Measurements from ENCODE around the gene C2orf78.
"Not testable (repeated sequence)": the region's sequence is repeated elsewhere in the genome, so short reads cannot be mapped to it uniquely, and the experiment has no call there.

The C2orf78 gene

GRCh38 chr2:73783883-73784282 lies at the start of gene C2orf78:
TSS of gene C2orf78 (plus strand) at chr2:73784183. CDS start at chr2:73784310, 127 bp downstream.
- DNase-seq (ENCODE audit: low read depth, low spot score): not testable (repeated sequence)

- no peak for DNase-seq (ENCODE audit: low read depth, low spot score)
Observed at GRCh38 chr2:73736378-73736777, 47.6 kb upstream of the C2orf78 start.

GRCh38 chr2:73736855-73737779 lies 46.9 kb upstream of the C2orf78 start, which contains the start of gene TPRKB:
TSS of gene TPRKB (minus strand) at chr2:73737345. CDS start at chr2:73734569, 2,776 bp downstream.
- peak; percentile 90 for DNase-seq (ENCODE audit: low read depth, low spot score)

GRCh38 chr2:73739101-73739500 lies 44.9 kb upstream of the C2orf78 start:
- DNase-seq (ENCODE audit: low read depth, low spot score): no peak

- no peak for DNase-seq (ENCODE audit: low read depth, low spot score)
Observed at GRCh38 chr2:73740767-73741166, 43.2 kb upstream of the C2orf78 start.

- DNase-seq (ENCODE audit: low read depth, low spot score): no peak
Observed at GRCh38 chr2:73746015-73746876, 37.7 kb upstream of the C2orf78 start.

- no peak for DNase-seq (ENCODE audit: low read depth, low spot score)
Observed at GRCh38 chr2:73746877-73747208, 37.1 kb upstream of the C2orf78 start.

- DNase-seq (ENCODE audit: low read depth, low spot score): no peak
Observed at GRCh38 chr2:73749314-73749713, 34.7 kb upstream of the C2orf78 start.

GRCh38 chr2:73754332-73754731 lies 29.7 kb upstream of the C2orf78 start:
- DNase-seq (ENCODE audit: low read depth, low spot score): not testable (repeated sequence)

GRCh38 chr2:73759285-73759764 lies 24.7 kb upstream of the C2orf78 start:
- DNase-seq (ENCODE audit: low read depth, low spot score): no peak

GRCh38 chr2:73759904-73760303 lies 24.1 kb upstream of the C2orf78 start:
- no peak for DNase-seq (ENCODE audit: low read depth, low spot score)

GRCh38 chr2:73762571-73762970 lies 21.4 kb upstream of the C2orf78 start:
- DNase-seq (ENCODE audit: low read depth, low spot score): no peak

- no peak for DNase-seq (ENCODE audit: low read depth, low spot score)
Observed at GRCh38 chr2:73764945-73765344, 19.0 kb upstream of the C2orf78 start.

GRCh38 chr2:73766349-73766748 lies 17.6 kb upstream of the C2orf78 start:
- DNase-seq (ENCODE audit: low read depth, low spot score): no peak

- no peak for DNase-seq (ENCODE audit: low read depth, low spot score)
Observed at GRCh38 chr2:73766994-73767393, 17.0 kb upstream of the C2orf78 start.

GRCh38 chr2:73770725-73771124 lies 13.3 kb upstream of the C2orf78 start:
- DNase-seq (ENCODE audit: low read depth, low spot score): no peak

GRCh38 chr2:73772819-73773218 lies 11.2 kb upstream of the C2orf78 start:
- no peak for DNase-seq (ENCODE audit: low read depth, low spot score)

- DNase-seq (ENCODE audit: low read depth, low spot score): no peak
Observed at GRCh38 chr2:73776381-73776780, 7.6 kb upstream of the C2orf78 start.

- DNase-seq (ENCODE audit: low read depth, low spot score): no peak
Observed at GRCh38 chr2:73776869-73777519, 7.0 kb upstream of the C2orf78 start.

GRCh38 chr2:73778867-73779466 lies 5.0 kb upstream of the C2orf78 start:
- not testable (repeated sequence) for DNase-seq (ENCODE audit: low read depth, low spot score)
